Measurements from ENCODE around the gene SNHG17.
A peak's percentile ranks its signal among the peaks of the same experiment; 100 is the strongest.
"Not testable (repeated sequence)": the region's sequence is repeated elsewhere in the genome, so short reads cannot be mapped to it uniquely, and the experiment has no call there.

SNHG17 gene

GRCh38 chr20:38447251-38447661 is 12.1 kb upstream of the SNHG17 start:
- no peak for DNase-seq

GRCh38 chr20:38446441-38447209 is 11.5 kb upstream of the SNHG17 start:
- peak; percentile 73 for DNase-seq

GRCh38 chr20:38445901-38446425 is 10.8 kb upstream of the SNHG17 start:
- no peak for DNase-seq

- DNase-seq = no peak
These were observed 10.3 kb upstream of the SNHG17 start for GRCh38 chr20:38445381-38445796.

GRCh38 chr20:38441916-38442315 is 6.8 kb upstream of the SNHG17 start:
- DNase-seq = no peak

GRCh38 chr20:38441110-38441509 is 6.0 kb upstream of the SNHG17 start:
- not testable (repeated sequence) for DNase-seq

GRCh38 chr20:38437796-38438195 is 2.7 kb upstream of the SNHG17 start:
- DNase-seq = no peak

GRCh38 chr20:38435555-38435939 is 419 bp upstream of the SNHG17 start:
- DNase-seq = no peak

- DNase-seq = no peak
These were observed 807 bp downstream of the SNHG17 start for GRCh38 chr20:38434301-38434741.

GRCh38 chr20:38433304-38433972 is 1.7 kb downstream of the SNHG17 start:
- DNase-seq = no peak

- DNase-seq = not testable (repeated sequence)
These were observed 2.3 kb downstream of the SNHG17 start for GRCh38 chr20:38432870-38433269.

- DNase-seq = no peak
These were observed 2.8 kb downstream of the SNHG17 start for GRCh38 chr20:38432292-38432691.

GRCh38 chr20:38430679-38431325 is 4.3 kb downstream of the SNHG17 start:
- DNase-seq = no peak

- DNase-seq = no peak
These were observed 5.8 kb downstream of the SNHG17 start for GRCh38 chr20:38429301-38429700.

GRCh38 chr20:38428800-38429199 is 6.3 kb downstream of the SNHG17 start:
- no peak for DNase-seq

GRCh38 chr20:38427655-38428023 is 7.5 kb downstream of the SNHG17 start:
- no peak for DNase-seq

- DNase-seq = no peak
These were observed 8.9 kb downstream of the SNHG17 start for GRCh38 chr20:38426006-38426897.

GRCh38 chr20:38424401-38424800 is 10.7 kb downstream of the SNHG17 start:
- no peak for DNase-seq

GRCh38 chr20:38423541-38423940 is 11.6 kb downstream of the SNHG17 start:
- DNase-seq = no peak

GRCh38 chr20:38421915-38422314 is 13.2 kb downstream of the SNHG17 start:
- no peak for DNase-seq

- no peak for DNase-seq
These were observed 14.6 kb downstream of the SNHG17 start for GRCh38 chr20:38420388-38421085.

Data from NCI-H2029 treated with DMSO at 0.1 percent for 48 hours (cell line).